Measurements from ENCODE around the gene ALKBH4. TPM values are rescaled to one million over a fixed set of nuclear protein-coding genes. Genes with fewer than 3 reads are reported as not detected.

ALKBH4 gene
- polyA plus RNA-seq, 1 donor (not counting 4 experiments of a cell fraction or from before 2014, with no cell fraction given): 3.1 TPM

- FAIRE-seq (no peak), DNase-seq (ENCODE audit: low read depth, low spot score) (no peak)
- Histone ChIP-seq H3K4me3 (ENCODE audit: control insufficient read depth in 2 of 3, extremely low read depth in 1 of 3, insufficient read depth in 2 of 3, low read depth in 1 of 3, low read length in 3 of 3) (no peak overlapping the region), H3K36me3 (ENCODE audit: control insufficient read depth in 2 of 2, extremely low read depth in 1 of 2, insufficient read depth in 2 of 2, low read length in 2 of 2) (no peaks in the 10 kb centered on the region), H3K27me3 (ENCODE audit: control insufficient read depth, extremely low read depth, insufficient read depth, low read length) (no peaks in the 10 kb centered on the region), H3K9ac (ENCODE audit: control insufficient read depth, extremely low read depth, insufficient read depth, low read length) (no peak overlapping the region), H3K79me2 (ENCODE audit: control insufficient read depth, insufficient read depth, low read length) (no peaks in the 10 kb centered on the region), H4K20me1 (ENCODE audit: control insufficient read depth, extremely low read depth, insufficient read depth, low read length) (no peaks in the 10 kb centered on the region), H3K9me3 (ENCODE audit: control insufficient read depth, low read depth, low read length) (no peaks in the 10 kb centered on the region), H3K27ac (ENCODE audit: control insufficient read depth, insufficient read depth, low read length) (no peak overlapping the region), H3K4me2 (ENCODE audit: control insufficient read depth, extremely low read depth, insufficient read depth, low read depth, low read length) (no peak overlapping the region), H2AFZ (ENCODE audit: control insufficient read depth, low read length) (no peak overlapping the region), H3K4me1 (ENCODE audit: control insufficient read depth, extremely low read depth, insufficient read depth, low read length) (peaks cover 10% of the 10 kb centered on the region), H3K9me1 (ENCODE audit: control insufficient read depth, extremely low read depth, insufficient read depth, low read length) (no peaks in the 10 kb centered on the region)
- dilution Hi-C loops (cut with MboI; ENCODE audit: extremely low pct_ligation_motif_present, low sequenced_read_pairs): no loop called here
- TF ChIP-seq CTCF (optimal IDR thresholded peaks at IDR 0.05 in 1 of 3, IDR thresholded peaks at IDR 0.05 in 1 of 3, conservative IDR thresholded peaks at IDR 0.05 in 1 of 3; ENCODE audit: extremely low read depth in 1 of 3, insufficient read depth in 2 of 3, low read length in 3 of 3) (no peak), EZH2 (IDR thresholded peaks at IDR 0.05; ENCODE audit: low read length) (no peak)
Measured at GRCh38 chr7:102449136-102449535, 15.5 kb downstream of the ALKBH4 start.

- H3K4me2 ChIP-seq (ENCODE audit: control insufficient read depth, extremely low read depth, insufficient read depth, low read depth, low read length): no peak overlapping the region
- H2AFZ ChIP-seq (ENCODE audit: control insufficient read depth, low read length): no peak overlapping the region
- DNase-seq (ENCODE audit: low read depth, low spot score) (no peak), FAIRE-seq (no peak)
- H3K27me3 ChIP-seq (ENCODE audit: control insufficient read depth, extremely low read depth, insufficient read depth, low read length): no peaks in the 10 kb centered on the region
- no peaks in the 10 kb centered on the region for H3K36me3 ChIP-seq (ENCODE audit: control insufficient read depth in 2 of 2, extremely low read depth in 1 of 2, insufficient read depth in 2 of 2, low read length in 2 of 2)
- TF ChIP-seq CTCF (optimal IDR thresholded peaks at IDR 0.05 in 1 of 3, IDR thresholded peaks at IDR 0.05 in 1 of 3, conservative IDR thresholded peaks at IDR 0.05 in 1 of 3; ENCODE audit: extremely low read depth in 1 of 3, insufficient read depth in 2 of 3, low read length in 3 of 3) (no peak), EZH2 (IDR thresholded peaks at IDR 0.05; ENCODE audit: low read length) (no peak)
- dilution Hi-C loops (cut with MboI; ENCODE audit: extremely low pct_ligation_motif_present, low sequenced_read_pairs): no loop called here
- H3K4me1 ChIP-seq (ENCODE audit: control insufficient read depth, extremely low read depth, insufficient read depth, low read length): peaks cover 10% of the 10 kb centered on the region
- no peak overlapping the region for H3K4me3 ChIP-seq (ENCODE audit: control insufficient read depth in 2 of 3, extremely low read depth in 1 of 3, insufficient read depth in 2 of 3, low read depth in 1 of 3, low read length in 3 of 3)
- H3K79me2 ChIP-seq (ENCODE audit: control insufficient read depth, insufficient read depth, low read length): no peaks in the 10 kb centered on the region
- H3K9me1 ChIP-seq (ENCODE audit: control insufficient read depth, extremely low read depth, insufficient read depth, low read length): no peaks in the 10 kb centered on the region
- H3K27ac ChIP-seq (ENCODE audit: control insufficient read depth, insufficient read depth, low read length): no peak overlapping the region
- no peaks in the 10 kb centered on the region for H4K20me1 ChIP-seq (ENCODE audit: control insufficient read depth, extremely low read depth, insufficient read depth, low read length)
- H3K9ac ChIP-seq (ENCODE audit: control insufficient read depth, extremely low read depth, insufficient read depth, low read length): no peak overlapping the region
- no peaks in the 10 kb centered on the region for H3K9me3 ChIP-seq (ENCODE audit: control insufficient read depth, low read depth, low read length)
Measured at GRCh38 chr7:102447311-102447710, 17.4 kb downstream of the ALKBH4 start.
